SU-DHL-6 (cell line): ENCODE measurements around the gene KRT31.

ENCODE experiments used
- H2AFZ ChIP-seq: fragments of 200-600 bp; sonication (generic); 2 replicates; pipeline ENCODE4 v1.6.1; 2014; ENCODE audit warnings: low read depth, mild to moderate bottlenecking, moderate library complexity, mixed read lengths, antibody characterized with exemption, low read length; ENCODE audit not compliant: severe bottlenecking
- H3F3A ChIP-seq: fragments of 200-600 bp; shearing (Covaris generic); 2 replicates; pipeline ENCODE4 v1.6.0; 2016; ENCODE audit warnings: antibody characterized with exemption, mild to moderate bottlenecking; ENCODE audit not compliant: insufficient read depth
- H3K27ac ChIP-seq: fragments of 200-600 bp; sonication (generic); 2 replicates; pipeline ENCODE4 v1.5.1; 2016; ENCODE audit warnings: low read depth, mild to moderate bottlenecking, low read length, moderate library complexity, mixed read lengths
- H3K27me3 ChIP-seq: fragments of 200-600 bp; sonication (generic), shearing (Covaris generic); 2 replicates; pipeline ENCODE4 v1.6.0; 2014; ENCODE audit warnings: mild to moderate bottlenecking, low read length
- H3K36me3 ChIP-seq: fragments of 200-600 bp; sonication (generic); 2 replicates; pipeline ENCODE4 v1.6.1; 2014; ENCODE audit warnings: mild to moderate bottlenecking, low read length, mixed read lengths
- H3K4me2 ChIP-seq: fragments of 300-600, 200-600 bp; shearing (Covaris generic), sonication (generic); 2 replicates; pipeline ENCODE4 v1.6.0; 2014; ENCODE audit warnings: low read length, low read depth, mild to moderate bottlenecking; ENCODE audit not compliant: poor library complexity, severe bottlenecking
- H3K4me3 ChIP-seq: fragments of 200-600 bp; sonication (generic); 2 replicates; pipeline ENCODE4 v1.5.1; 2014; ENCODE audit warnings: antibody characterized with exemption, low read length, mild to moderate bottlenecking, mixed read lengths; ENCODE audit not compliant: insufficient read depth, poor library complexity, severe bottlenecking
- H3K79me2 ChIP-seq: fragments of 200-600 bp; sonication (generic); 2 replicates; pipeline ENCODE4 v1.6.1; 2014; ENCODE audit warnings: mild to moderate bottlenecking, low read length, moderate library complexity; ENCODE audit not compliant: insufficient read depth
- H3K9ac ChIP-seq: fragments of 200-600 bp; sonication (generic); 2 replicates; pipeline ENCODE4 v1.7.0; 2014; ENCODE audit warnings: mild to moderate bottlenecking, low read length
- H3K9me2 ChIP-seq: fragments of 200-600 bp; sonication (generic); replicated peaks from 2 replicates; pipeline ENCODE4 v1.6.1; 2014; ENCODE audit warnings: low read length; ENCODE audit not compliant: insufficient read depth
- H3K9me3 ChIP-seq: fragments of 200-600 bp; sonication (generic); 2 replicates; pipeline ENCODE4 v1.6.1; 2014; ENCODE audit warnings: low read length, mixed read lengths; ENCODE audit not compliant: insufficient read depth
- H4K20me1 ChIP-seq: fragments of 200-600 bp; sonication (generic); 2 replicates; pipeline ENCODE4 v1.6.1; 2014; ENCODE audit warnings: low read depth, mild to moderate bottlenecking, antibody characterized with exemption, low read length, moderate library complexity, mixed read lengths
- EZH2phosphoT487 ChIP-seq: fragments of 200-600 bp; sonication (generic), shearing (Covaris generic); conservative IDR thresholded peaks from 2 replicates; pipeline ENCODE4 v1.6.1; 2018; ENCODE audit warnings: mild to moderate bottlenecking, antibody characterized with exemption, low read length, moderate library complexity, mixed read lengths
- TF ChIP-seq, protein P1 (sequence below): fragments of 200-600 bp; sonication (generic); IDR thresholded peaks from one replicate; pipeline ENCODE4 v1.5.1; 2017; ENCODE audit warnings: antibody characterized with exemption, mild to moderate bottlenecking, low read length, moderate library complexity; ENCODE audit not compliant: insufficient read depth, poor library complexity, severe bottlenecking

The KRT31 gene

DNA sequence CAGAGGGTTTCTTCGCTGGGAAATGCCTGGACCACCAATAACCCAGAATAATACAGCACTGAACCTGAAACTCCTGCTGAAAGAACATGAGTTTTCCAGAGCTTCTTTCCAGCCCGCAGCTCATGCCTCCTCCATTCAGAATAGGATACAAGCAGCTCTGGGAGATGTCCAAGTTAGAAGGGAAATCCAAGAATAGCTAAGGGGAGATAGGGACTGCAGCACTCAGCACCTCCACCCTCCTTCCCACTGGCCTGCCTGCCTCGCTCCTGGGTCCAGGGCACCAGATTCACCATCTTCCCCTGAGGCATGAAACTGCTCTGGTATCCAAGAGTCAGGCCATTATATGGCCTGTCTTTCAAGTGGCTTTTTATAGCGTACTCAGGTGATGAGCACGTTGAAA lies 4.1 kb downstream of the KRT31 start:
- Histone ChIP-seq H3K9me3 (0 out of 2 replicates have a peak, but pooled peaks cover 3% of the 10 kb centered on the region), H3K9ac (no peak overlapping the region), H3K79me2 (no peaks in the 10 kb centered on the region), H2AFZ (no peak overlapping the region), H3K4me3 (no peak overlapping the region), H4K20me1 (no peaks in the 10 kb centered on the region), H3K27ac (no peak overlapping the region), H3F3A (no peaks in the 10 kb centered on the region), H3K9me2 (no peaks in the 10 kb centered on the region), H3K27me3 (0 out of 2 replicates have a peak, but pooled peaks cover 4% of the 10 kb centered on the region), H3K36me3 (no peaks in the 10 kb centered on the region), H3K4me2 (no peak overlapping the region)
- TF ChIP-seq EZH2phosphoT487: no peak
- TF ChIP-seq, protein P1, sequence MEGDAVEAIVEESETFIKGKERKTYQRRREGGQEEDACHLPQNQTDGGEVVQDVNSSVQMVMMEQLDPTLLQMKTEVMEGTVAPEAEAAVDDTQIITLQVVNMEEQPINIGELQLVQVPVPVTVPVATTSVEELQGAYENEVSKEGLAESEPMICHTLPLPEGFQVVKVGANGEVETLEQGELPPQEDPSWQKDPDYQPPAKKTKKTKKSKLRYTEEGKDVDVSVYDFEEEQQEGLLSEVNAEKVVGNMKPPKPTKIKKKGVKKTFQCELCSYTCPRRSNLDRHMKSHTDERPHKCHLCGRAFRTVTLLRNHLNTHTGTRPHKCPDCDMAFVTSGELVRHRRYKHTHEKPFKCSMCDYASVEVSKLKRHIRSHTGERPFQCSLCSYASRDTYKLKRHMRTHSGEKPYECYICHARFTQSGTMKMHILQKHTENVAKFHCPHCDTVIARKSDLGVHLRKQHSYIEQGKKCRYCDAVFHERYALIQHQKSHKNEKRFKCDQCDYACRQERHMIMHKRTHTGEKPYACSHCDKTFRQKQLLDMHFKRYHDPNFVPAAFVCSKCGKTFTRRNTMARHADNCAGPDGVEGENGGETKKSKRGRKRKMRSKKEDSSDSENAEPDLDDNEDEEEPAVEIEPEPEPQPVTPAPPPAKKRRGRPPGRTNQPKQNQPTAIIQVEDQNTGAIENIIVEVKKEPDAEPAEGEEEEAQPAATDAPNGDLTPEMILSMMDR: no peak

DNA sequence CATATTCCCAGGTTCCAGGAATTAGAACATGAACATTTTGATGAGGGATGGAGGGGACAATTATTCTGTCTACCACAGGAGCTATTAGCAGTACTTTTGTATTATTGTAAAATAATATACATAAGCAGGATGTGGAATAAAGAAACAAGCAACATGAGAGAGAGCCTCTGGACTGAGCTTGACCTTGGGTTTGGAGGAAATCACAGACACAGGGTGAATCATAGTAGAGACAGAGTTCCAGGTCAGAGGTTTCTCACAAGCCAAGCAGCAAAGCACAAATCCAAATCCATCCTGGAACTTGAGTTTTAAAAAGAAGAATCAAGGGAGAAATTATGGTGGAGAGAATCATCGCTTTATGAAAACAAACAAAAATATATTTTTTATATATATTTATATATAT lies 5.1 kb downstream of the KRT31 start:
- Histone ChIP-seq H3K27ac (no peak overlapping the region), H4K20me1 (no peaks in the 10 kb centered on the region), H3K4me2 (no peak overlapping the region), H3K9ac (no peak overlapping the region), H3K36me3 (no peaks in the 10 kb centered on the region), H3K79me2 (no peaks in the 10 kb centered on the region), H3K4me3 (no peak overlapping the region), H2AFZ (no peak overlapping the region), H3F3A (no peaks in the 10 kb centered on the region), H3K9me3 (0 out of 2 replicates have a peak, but pooled peaks cover 3% of the 10 kb centered on the region), H3K9me2 (no peaks in the 10 kb centered on the region), H3K27me3 (0 out of 2 replicates have a peak, but pooled peaks cover 4% of the 10 kb centered on the region)
- no peak for TF ChIP-seq EZH2phosphoT487
- TF ChIP-seq, protein P1: no peak

DNA sequence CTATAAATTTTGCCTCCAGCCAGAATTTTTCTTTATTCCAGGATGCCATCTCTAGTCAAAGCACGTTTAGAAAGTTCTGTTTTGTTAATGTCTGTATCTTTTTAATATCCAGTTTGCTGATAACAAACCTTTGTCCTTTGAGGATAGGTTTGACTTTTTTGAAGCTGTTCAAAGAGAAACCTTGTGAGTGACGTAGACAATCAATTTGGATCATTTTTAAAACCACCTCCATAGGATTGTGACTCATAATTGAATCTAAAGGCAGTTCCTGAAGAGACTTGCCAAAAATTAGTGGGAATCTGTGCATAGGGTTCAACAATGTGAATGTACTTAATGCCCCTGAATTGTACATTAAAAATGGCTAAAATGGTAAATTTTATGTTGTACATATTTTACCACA lies 5.9 kb downstream of the KRT31 start:
- TF ChIP-seq, protein P1: no peak
- no peak for TF ChIP-seq EZH2phosphoT487
- no peaks in the 10 kb centered on the region for H3K36me3 ChIP-seq
- H3F3A ChIP-seq: no peaks in the 10 kb centered on the region
- H3K27ac ChIP-seq: no peak overlapping the region
- 0 out of 2 replicates have a peak, but pooled peaks cover 4% of the 10 kb centered on the region for H3K27me3 ChIP-seq
- no peak overlapping the region for H3K4me3 ChIP-seq
- no peak overlapping the region for H3K9ac ChIP-seq
- no peak overlapping the region for H2AFZ ChIP-seq
- 0 out of 2 replicates have a peak, but pooled peaks cover 3% of the 10 kb centered on the region for H3K9me3 ChIP-seq
- H3K4me2 ChIP-seq: no peak overlapping the region
- H4K20me1 ChIP-seq: no peaks in the 10 kb centered on the region
- no peaks in the 10 kb centered on the region for H3K9me2 ChIP-seq
- no peaks in the 10 kb centered on the region for H3K79me2 ChIP-seq
